H1 (cell line): ENCODE measurements around the gene SLC5A10. TPM values are rescaled to one million over a fixed set of nuclear protein-coding genes. Genes with fewer than 3 reads are reported as not detected.

Source experiments
- ATF2 ChIP-seq: IDR thresholded peaks from 2 replicates; pipeline ENCODE4 v1.6.1; 2012; ENCODE audit warnings: low read length, inconsistent platforms
- YY1 ChIP-seq: IDR thresholded peaks from 2 replicates; pipeline ENCODE4 v1.6.1; 2011; ENCODE audit warnings: low read depth, mild to moderate bottlenecking, low read length
- polyA plus RNA-seq, 7 experiments: library from polyadenylated mRNA; depleted of rRNA in 3 of 7; stranded (reverse) in 5 of 7; unstranded in 2 of 7; fragments of >200 nt in 5 of 7; fragments of 200-250 nt in 2 of 7; gene quantifications; 1 replicate in 5 of 7; 2 replicates in 1 of 7; 4 replicates in 1 of 7; pipeline versions ENCODE4 v1.2.1 to v1.2.3, GENCODE V29; 2011 to 2013; ENCODE audit warnings: missing spikeins in 2 of 7, mixed read lengths in 2 of 7
- total RNA-seq: library from RNA; stranded (reverse); fragmentation: NEBNext Ultra II Directional; extraction: Animal tissue kit (Norgen Biotek cat#: 25700); gene quantifications from 2 replicates; pipeline ENCODE4 v1.2.1, GENCODE V29; 2021
- TF ChIP-seq, protein P1 (sequence below): fragments of 300-600 bp; sonication (generic); IDR thresholded peaks from 2 replicates; pipeline ENCODE4 v1.7.1; 2012; ENCODE audit warnings: low read length, moderate library complexity, mild to moderate bottlenecking, inconsistent platforms; ENCODE audit not compliant: insufficient replicate concordance

Gene SLC5A10
- total and polyA plus RNA-seq, 2 of the 8 experiments (the other 6 are each of a cell fraction or from before 2014, with no cell fraction given): 0.05 to 0.11 TPM

DNA sequence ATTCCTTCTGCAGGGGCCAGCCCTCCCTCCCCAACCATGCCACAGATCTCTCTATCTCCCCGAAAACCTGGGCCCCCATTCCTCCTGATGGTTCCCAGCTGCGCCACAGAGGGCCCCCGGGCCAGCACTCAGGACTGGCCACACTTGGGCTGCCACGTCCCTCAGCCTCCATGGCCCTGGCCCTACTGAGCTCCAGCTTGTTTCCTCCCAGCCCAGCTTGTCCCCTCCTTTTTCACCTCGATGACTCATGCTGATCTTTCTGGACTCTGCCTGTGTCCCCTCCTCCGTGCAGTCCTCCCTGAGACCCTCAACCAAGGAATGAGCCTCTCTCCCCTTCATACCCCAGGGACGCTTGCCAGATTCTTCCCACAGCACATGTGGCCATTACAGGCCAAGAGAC, 63.5 kb downstream of the SLC5A10 start (continued):
- TF ChIP-seq, protein P1, sequence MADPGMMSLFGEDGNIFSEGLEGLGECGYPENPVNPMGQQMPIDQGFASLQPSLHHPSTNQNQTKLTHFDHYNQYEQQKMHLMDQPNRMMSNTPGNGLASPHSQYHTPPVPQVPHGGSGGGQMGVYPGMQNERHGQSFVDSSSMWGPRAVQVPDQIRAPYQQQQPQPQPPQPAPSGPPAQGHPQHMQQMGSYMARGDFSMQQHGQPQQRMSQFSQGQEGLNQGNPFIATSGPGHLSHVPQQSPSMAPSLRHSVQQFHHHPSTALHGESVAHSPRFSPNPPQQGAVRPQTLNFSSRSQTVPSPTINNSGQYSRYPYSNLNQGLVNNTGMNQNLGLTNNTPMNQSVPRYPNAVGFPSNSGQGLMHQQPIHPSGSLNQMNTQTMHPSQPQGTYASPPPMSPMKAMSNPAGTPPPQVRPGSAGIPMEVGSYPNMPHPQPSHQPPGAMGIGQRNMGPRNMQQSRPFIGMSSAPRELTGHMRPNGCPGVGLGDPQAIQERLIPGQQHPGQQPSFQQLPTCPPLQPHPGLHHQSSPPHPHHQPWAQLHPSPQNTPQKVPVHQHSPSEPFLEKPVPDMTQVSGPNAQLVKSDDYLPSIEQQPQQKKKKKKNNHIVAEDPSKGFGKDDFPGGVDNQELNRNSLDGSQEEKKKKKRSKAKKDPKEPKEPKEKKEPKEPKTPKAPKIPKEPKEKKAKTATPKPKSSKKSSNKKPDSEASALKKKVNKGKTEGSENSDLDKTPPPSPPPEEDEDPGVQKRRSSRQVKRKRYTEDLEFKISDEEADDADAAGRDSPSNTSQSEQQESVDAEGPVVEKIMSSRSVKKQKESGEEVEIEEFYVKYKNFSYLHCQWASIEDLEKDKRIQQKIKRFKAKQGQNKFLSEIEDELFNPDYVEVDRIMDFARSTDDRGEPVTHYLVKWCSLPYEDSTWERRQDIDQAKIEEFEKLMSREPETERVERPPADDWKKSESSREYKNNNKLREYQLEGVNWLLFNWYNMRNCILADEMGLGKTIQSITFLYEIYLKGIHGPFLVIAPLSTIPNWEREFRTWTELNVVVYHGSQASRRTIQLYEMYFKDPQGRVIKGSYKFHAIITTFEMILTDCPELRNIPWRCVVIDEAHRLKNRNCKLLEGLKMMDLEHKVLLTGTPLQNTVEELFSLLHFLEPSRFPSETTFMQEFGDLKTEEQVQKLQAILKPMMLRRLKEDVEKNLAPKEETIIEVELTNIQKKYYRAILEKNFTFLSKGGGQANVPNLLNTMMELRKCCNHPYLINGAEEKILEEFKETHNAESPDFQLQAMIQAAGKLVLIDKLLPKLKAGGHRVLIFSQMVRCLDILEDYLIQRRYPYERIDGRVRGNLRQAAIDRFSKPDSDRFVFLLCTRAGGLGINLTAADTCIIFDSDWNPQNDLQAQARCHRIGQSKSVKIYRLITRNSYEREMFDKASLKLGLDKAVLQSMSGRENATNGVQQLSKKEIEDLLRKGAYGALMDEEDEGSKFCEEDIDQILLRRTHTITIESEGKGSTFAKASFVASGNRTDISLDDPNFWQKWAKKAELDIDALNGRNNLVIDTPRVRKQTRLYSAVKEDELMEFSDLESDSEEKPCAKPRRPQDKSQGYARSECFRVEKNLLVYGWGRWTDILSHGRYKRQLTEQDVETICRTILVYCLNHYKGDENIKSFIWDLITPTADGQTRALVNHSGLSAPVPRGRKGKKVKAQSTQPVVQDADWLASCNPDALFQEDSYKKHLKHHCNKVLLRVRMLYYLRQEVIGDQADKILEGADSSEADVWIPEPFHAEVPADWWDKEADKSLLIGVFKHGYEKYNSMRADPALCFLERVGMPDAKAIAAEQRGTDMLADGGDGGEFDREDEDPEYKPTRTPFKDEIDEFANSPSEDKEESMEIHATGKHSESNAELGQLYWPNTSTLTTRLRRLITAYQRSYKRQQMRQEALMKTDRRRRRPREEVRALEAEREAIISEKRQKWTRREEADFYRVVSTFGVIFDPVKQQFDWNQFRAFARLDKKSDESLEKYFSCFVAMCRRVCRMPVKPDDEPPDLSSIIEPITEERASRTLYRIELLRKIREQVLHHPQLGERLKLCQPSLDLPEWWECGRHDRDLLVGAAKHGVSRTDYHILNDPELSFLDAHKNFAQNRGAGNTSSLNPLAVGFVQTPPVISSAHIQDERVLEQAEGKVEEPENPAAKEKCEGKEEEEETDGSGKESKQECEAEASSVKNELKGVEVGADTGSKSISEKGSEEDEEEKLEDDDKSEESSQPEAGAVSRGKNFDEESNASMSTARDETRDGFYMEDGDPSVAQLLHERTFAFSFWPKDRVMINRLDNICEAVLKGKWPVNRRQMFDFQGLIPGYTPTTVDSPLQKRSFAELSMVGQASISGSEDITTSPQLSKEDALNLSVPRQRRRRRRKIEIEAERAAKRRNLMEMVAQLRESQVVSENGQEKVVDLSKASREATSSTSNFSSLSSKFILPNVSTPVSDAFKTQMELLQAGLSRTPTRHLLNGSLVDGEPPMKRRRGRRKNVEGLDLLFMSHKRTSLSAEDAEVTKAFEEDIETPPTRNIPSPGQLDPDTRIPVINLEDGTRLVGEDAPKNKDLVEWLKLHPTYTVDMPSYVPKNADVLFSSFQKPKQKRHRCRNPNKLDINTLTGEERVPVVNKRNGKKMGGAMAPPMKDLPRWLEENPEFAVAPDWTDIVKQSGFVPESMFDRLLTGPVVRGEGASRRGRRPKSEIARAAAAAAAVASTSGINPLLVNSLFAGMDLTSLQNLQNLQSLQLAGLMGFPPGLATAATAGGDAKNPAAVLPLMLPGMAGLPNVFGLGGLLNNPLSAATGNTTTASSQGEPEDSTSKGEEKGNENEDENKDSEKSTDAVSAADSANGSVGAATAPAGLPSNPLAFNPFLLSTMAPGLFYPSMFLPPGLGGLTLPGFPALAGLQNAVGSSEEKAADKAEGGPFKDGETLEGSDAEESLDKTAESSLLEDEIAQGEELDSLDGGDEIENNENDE: no peak
- TF ChIP-seq YY1: no peak
- no peak for TF ChIP-seq ATF2
